ENCODE results near the gene PER2. TPM values are rescaled to one million over a fixed set of nuclear protein-coding genes. Genes with fewer than 3 reads are reported as not detected.

PER2 gene
- total and polyA plus RNA-seq, 2 of the 13 experiments (the other 11 are each of a cell fraction or from before 2014, with no cell fraction given), result 5.1 to 9.4 TPM

- TF ChIP-seq AFF4 (CRISPR knock-in tag; IDR thresholded peaks at IDR 0.05), result 0 out of 2 replicates have a peak, but pooled peaks have one; percentile 41
- TF ChIP-seq REL (CRISPR knock-in tag; conservative IDR thresholded peaks at IDR 0.05), result no peak
- no peak for TF ChIP-seq ZNF354B (CRISPR knock-in tag; IDR thresholded peaks at IDR 0.05)
- no peak for TF ChIP-seq ZNF30 (CRISPR knock-in tag; IDR thresholded peaks at IDR 0.05)
- no peak for TF ChIP-seq ZNF337 (CRISPR knock-in tag; IDR thresholded peaks at IDR 0.05; ENCODE audit: borderline replicate concordance, low read depth)
- TF ChIP-seq ZNF281 (CRISPR knock-in tag; IDR thresholded peaks at IDR 0.05; ENCODE audit: borderline replicate concordance), result peak; percentile 39; the same call in 1 of the 2 replicates
- no peak for TF ChIP-seq TRIM24 (CRISPR knock-in tag; IDR thresholded peaks at IDR 0.05)
- no peak for TF ChIP-seq ZNF275 (CRISPR knock-in tag; IDR thresholded peaks at IDR 0.05; ENCODE audit: borderline replicate concordance)
- no peak for TF ChIP-seq ZFP36 (IDR thresholded peaks at IDR 0.05; ENCODE audit: borderline replicate concordance, low read depth, low read length, partially characterized antibody)
- TF ChIP-seq SRF (IDR thresholded peaks at IDR 0.05; ENCODE audit: low read depth, low read length), result 0 out of 2 replicates have a peak, but pooled peaks have one; percentile 29
- TF ChIP-seq FOXC1 (CRISPR knock-in tag; IDR thresholded peaks at IDR 0.05; ENCODE audit: borderline replicate concordance), result no peak
- TF ChIP-seq POLR2AphosphoS5 (IDR thresholded peaks at IDR 0.05; ENCODE audit: low read depth, low read length), result no peak
- TF ChIP-seq ZNF644 (CRISPR knock-in tag; IDR thresholded peaks at IDR 0.05; ENCODE audit: low read depth), result no peak
- TF ChIP-seq KLF11 (CRISPR knock-in tag; IDR thresholded peaks at IDR 0.05), result no peak
- TF ChIP-seq ZNF709 (CRISPR knock-in tag; IDR thresholded peaks at IDR 0.05), result no peak
- no peak for TF ChIP-seq RORA (CRISPR knock-in tag; IDR thresholded peaks at IDR 0.05)
- TF ChIP-seq BRF2 (CRISPR knock-in tag; IDR thresholded peaks at IDR 0.05), result no peak
- no peak for TF ChIP-seq HDAC6 (IDR thresholded peaks at IDR 0.05; ENCODE audit: low read depth, low read length)
- no peak for TF ChIP-seq LBX2 (CRISPR knock-in tag; IDR thresholded peaks at IDR 0.05; ENCODE audit: borderline replicate concordance)
Observed at GRCh38 chr2:238256594-238257104, 31.8 kb downstream of the PER2 start (continued).
